ENCODE results near the gene KCNH4.
A peak's percentile ranks its signal among the peaks of the same experiment; 100 is the strongest.
"Not testable (repeated sequence)": the region's sequence is repeated elsewhere in the genome, so short reads cannot be mapped to it uniquely, and the experiment has no call there.

The KCNH4 gene

GRCh38 chr17:42180922-42181850 is at the start of gene KCNH4:
TSS of gene KCNH4 (minus strand) at chr17:42181142. CDS start at chr17:42180945, 197 bp downstream.
- Histone ChIP-seq H3K27ac (ENCODE audit: low read depth, low read length) (no peak within 1 kb of the TSS), H3K36me3 (ENCODE audit: control insufficient read depth, insufficient read depth, low read length) (no peaks in the 10 kb centered on the region), H3K9me3 (ENCODE audit: control insufficient read depth, insufficient read depth, low read depth, low read length) (no peaks in the 10 kb centered on the region), H3K27me3 (ENCODE audit: control insufficient read depth, insufficient read depth, low read length) (peaks cover 79% of the 10 kb centered on the region), H3K4me1 (ENCODE audit: control insufficient read depth, insufficient read depth, low read length) (peaks cover 24% of the 10 kb centered on the region), H3K9ac (ENCODE audit: low read length) (no peak within 1 kb of the TSS), H3K4me3 (ENCODE audit: low read depth, low read length) (peak within 1 kb of the TSS; percentile 71)

GRCh38 chr17:42230225-42230624 is 49.3 kb upstream of the KCNH4 start:
- Histone ChIP-seq H3K9ac (ENCODE audit: low read length) (no peak overlapping the region), H3K9me3 (ENCODE audit: control insufficient read depth, insufficient read depth, low read depth, low read length) (no peaks in the 10 kb centered on the region), H3K4me3 (ENCODE audit: low read depth, low read length) (no peak overlapping the region), H3K27ac (ENCODE audit: low read depth, low read length) (no peak overlapping the region), H3K36me3 (ENCODE audit: control insufficient read depth, insufficient read depth, low read length) (peaks cover 8% of the 10 kb centered on the region), H3K27me3 (ENCODE audit: control insufficient read depth, insufficient read depth, low read length) (no peaks in the 10 kb centered on the region), H3K4me1 (ENCODE audit: control insufficient read depth, insufficient read depth, low read length) (no peaks in the 10 kb centered on the region)

GRCh38 chr17:42227849-42228700 is 47.1 kb upstream of the KCNH4 start:
- Histone ChIP-seq H3K4me1 (ENCODE audit: control insufficient read depth, insufficient read depth, low read length) (no peaks in the 10 kb centered on the region), H3K9me3 (ENCODE audit: control insufficient read depth, insufficient read depth, low read depth, low read length) (no peaks in the 10 kb centered on the region), H3K4me3 (ENCODE audit: low read depth, low read length) (no peak overlapping the region), H3K9ac (ENCODE audit: low read length) (no peak overlapping the region), H3K27ac (ENCODE audit: low read depth, low read length) (no peak overlapping the region), H3K27me3 (ENCODE audit: control insufficient read depth, insufficient read depth, low read length) (no peaks in the 10 kb centered on the region), H3K36me3 (ENCODE audit: control insufficient read depth, insufficient read depth, low read length) (peaks cover 25% of the 10 kb centered on the region)

- H3K27me3 ChIP-seq (ENCODE audit: control insufficient read depth, insufficient read depth, low read length) = no peaks in the 10 kb centered on the region
- peaks cover 30% of the 10 kb centered on the region for H3K36me3 ChIP-seq (ENCODE audit: control insufficient read depth, insufficient read depth, low read length)
- H3K4me3 ChIP-seq (ENCODE audit: low read depth, low read length) = no peak overlapping the region
- no peak overlapping the region for H3K9ac ChIP-seq (ENCODE audit: low read length)
- no peaks in the 10 kb centered on the region for H3K4me1 ChIP-seq (ENCODE audit: control insufficient read depth, insufficient read depth, low read length)
- H3K9me3 ChIP-seq (ENCODE audit: control insufficient read depth, insufficient read depth, low read depth, low read length) = no peaks in the 10 kb centered on the region
- H3K27ac ChIP-seq (ENCODE audit: low read depth, low read length) = no peak overlapping the region
Observed at GRCh38 chr17:42225646-42226045, 44.7 kb upstream of the KCNH4 start.

GRCh38 chr17:42224651-42225050 is 43.7 kb upstream of the KCNH4 start:
- no peaks in the 10 kb centered on the region for H3K9me3 ChIP-seq (ENCODE audit: control insufficient read depth, insufficient read depth, low read depth, low read length)
- H3K27me3 ChIP-seq (ENCODE audit: control insufficient read depth, insufficient read depth, low read length) = no peaks in the 10 kb centered on the region
- H3K36me3 ChIP-seq (ENCODE audit: control insufficient read depth, insufficient read depth, low read length) = peaks cover 30% of the 10 kb centered on the region
- no peak overlapping the region for H3K4me3 ChIP-seq (ENCODE audit: low read depth, low read length)
- no peak overlapping the region for H3K9ac ChIP-seq (ENCODE audit: low read length)
- no peak overlapping the region for H3K27ac ChIP-seq (ENCODE audit: low read depth, low read length)
- H3K4me1 ChIP-seq (ENCODE audit: control insufficient read depth, insufficient read depth, low read length) = no peaks in the 10 kb centered on the region

GRCh38 chr17:42221886-42222745 is 41.2 kb upstream of the KCNH4 start:
- Histone ChIP-seq H3K27ac (ENCODE audit: low read depth, low read length) (no peak overlapping the region), H3K9me3 (ENCODE audit: control insufficient read depth, insufficient read depth, low read depth, low read length) (no peaks in the 10 kb centered on the region), H3K4me3 (ENCODE audit: low read depth, low read length) (no peak overlapping the region), H3K4me1 (ENCODE audit: control insufficient read depth, insufficient read depth, low read length) (no peaks in the 10 kb centered on the region), H3K27me3 (ENCODE audit: control insufficient read depth, insufficient read depth, low read length) (no peaks in the 10 kb centered on the region), H3K36me3 (ENCODE audit: control insufficient read depth, insufficient read depth, low read length) (peaks cover 42% of the 10 kb centered on the region), H3K9ac (ENCODE audit: low read length) (no peak overlapping the region)

GRCh38 chr17:42219280-42219679 is 38.3 kb upstream of the KCNH4 start:
- H3K27ac ChIP-seq (ENCODE audit: low read depth, low read length); H3K9me3 ChIP-seq (ENCODE audit: control insufficient read depth, insufficient read depth, low read depth, low read length); H3K4me3 ChIP-seq (ENCODE audit: low read depth, low read length); H3K27me3 ChIP-seq (ENCODE audit: control insufficient read depth, insufficient read depth, low read length); H3K4me1 ChIP-seq (ENCODE audit: control insufficient read depth, insufficient read depth, low read length); H3K9ac ChIP-seq (ENCODE audit: low read length): not testable (repeated sequence)
- H3K36me3 ChIP-seq (ENCODE audit: control insufficient read depth, insufficient read depth, low read length) = peaks cover 61% of the 10 kb centered on the region

GRCh38 chr17:42214156-42214555 is 33.2 kb upstream of the KCNH4 start:
- Histone ChIP-seq H3K27me3 (ENCODE audit: control insufficient read depth, insufficient read depth, low read length) (no peaks in the 10 kb centered on the region), H3K4me3 (ENCODE audit: low read depth, low read length) (no peak overlapping the region), H3K9ac (ENCODE audit: low read length) (no peak overlapping the region), H3K27ac (ENCODE audit: low read depth, low read length) (no peak overlapping the region), H3K36me3 (ENCODE audit: control insufficient read depth, insufficient read depth, low read length) (peaks cover 82% of the 10 kb centered on the region), H3K9me3 (ENCODE audit: control insufficient read depth, insufficient read depth, low read depth, low read length) (no peaks in the 10 kb centered on the region), H3K4me1 (ENCODE audit: control insufficient read depth, insufficient read depth, low read length) (no peaks in the 10 kb centered on the region)

GRCh38 chr17:42212382-42212781 is 31.4 kb upstream of the KCNH4 start:
- no peaks in the 10 kb centered on the region for H3K27me3 ChIP-seq (ENCODE audit: control insufficient read depth, insufficient read depth, low read length)
- H3K4me3 ChIP-seq (ENCODE audit: low read depth, low read length) = no peak overlapping the region
- no peak overlapping the region for H3K9ac ChIP-seq (ENCODE audit: low read length)
- H3K36me3 ChIP-seq (ENCODE audit: control insufficient read depth, insufficient read depth, low read length) = peaks cover 80% of the 10 kb centered on the region
- H3K27ac ChIP-seq (ENCODE audit: low read depth, low read length) = no peak overlapping the region
- H3K4me1 ChIP-seq (ENCODE audit: control insufficient read depth, insufficient read depth, low read length) = no peaks in the 10 kb centered on the region
- no peaks in the 10 kb centered on the region for H3K9me3 ChIP-seq (ENCODE audit: control insufficient read depth, insufficient read depth, low read depth, low read length)

- peaks cover 78% of the 10 kb centered on the region for H3K36me3 ChIP-seq (ENCODE audit: control insufficient read depth, insufficient read depth, low read length)
- H3K9me3 ChIP-seq (ENCODE audit: control insufficient read depth, insufficient read depth, low read depth, low read length); H3K27ac ChIP-seq (ENCODE audit: low read depth, low read length): not testable (repeated sequence)
Observed at GRCh38 chr17:42211921-42212341, 31.0 kb upstream of the KCNH4 start.

More at GRCh38 chr17:42211921-42212341, 31.0 kb upstream of the KCNH4 start:
- not testable (repeated sequence) for H3K9ac ChIP-seq (ENCODE audit: low read length); H3K27me3 ChIP-seq (ENCODE audit: control insufficient read depth, insufficient read depth, low read length); H3K4me1 ChIP-seq (ENCODE audit: control insufficient read depth, insufficient read depth, low read length); H3K4me3 ChIP-seq (ENCODE audit: low read depth, low read length)

Measured in HUES6 (cell line).